SK-N-SH (cell line): ENCODE data around the gene RNF126. TPM values are rescaled to one million over a fixed set of nuclear protein-coding genes. Genes with fewer than 3 reads are reported as not detected.

Source experiments
- CTCF ChIA-PET: fragments of 300-600, 350-600 bp; formaldehyde crosslinking; extraction: SDS; loops from one replicate; lab custom pipeline; 2021; lab: Yijun Ruan, JAX
- POLR2A ChIA-PET: fragments of 350-600 bp; sonication (Branson Sonifier 250); formaldehyde crosslinking; extraction: SDS; loops from one replicate; lab custom pipeline; 2020; ENCODE audit warnings: antibody characterized with exemption, inconsistent platforms; lab: Yijun Ruan, JAX
- DNase-seq: peaks from one replicate; pipeline ENCODE4 v3.0.0; 2012
- H2AFZ ChIP-seq: fragments of 200-600 bp; sonication (generic); 2 replicates; pipeline ENCODE4 v1.8.1; 2016; ENCODE audit warnings: antibody characterized with exemption, mild to moderate bottlenecking, low read depth
- H3F3A ChIP-seq: fragments of 200-600 bp; sonication (generic); replicated peaks from 2 replicates; pipeline ENCODE3; 2016; ENCODE audit warnings: antibody characterized with exemption, mild to moderate bottlenecking; ENCODE audit not compliant: insufficient read depth
- H3K27ac ChIP-seq, 2 experiments: fragments of 200-500 bp in 1 of 2; fragments of 200-600 bp in 1 of 2; sonication (Bioruptor generic) in 1 of 2; sonication (generic), shearing (Covaris generic) in 1 of 2; 2 replicates each; pipeline versions ENCODE4 v1.5.1 to v1.6.1; 2014 to 2016; ENCODE audit warnings: low read depth in 2 of 2, inconsistent platforms in 1 of 2, low read length in 1 of 2, mild to moderate bottlenecking in 1 of 2, mixed read lengths in 1 of 2
- H3K27me3 ChIP-seq: fragments of 200-600 bp; sonication (generic), shearing (Covaris generic); 2 replicates; pipeline ENCODE4 v1.6.1; 2016; ENCODE audit warnings: mixed run types; ENCODE audit not compliant: insufficient read depth
- H3K36me3 ChIP-seq, 2 experiments: fragments of 200-500 bp in 1 of 2; fragments of 200-600 bp in 1 of 2; sonication (Bioruptor generic) in 1 of 2; sonication (generic) in 1 of 2; replicated peaks in 1 of 2; 2 replicates each; pipeline versions ENCODE3 to v1.5.1; 2014 to 2016; ENCODE audit warnings: low read length in 1 of 2, mild to moderate bottlenecking in 1 of 2; ENCODE audit not compliant: insufficient read depth in 2 of 2, control insufficient read depth in 1 of 2
- H3K4me1 ChIP-seq, 2 experiments: fragments of 200-500 bp in 1 of 2; fragments of 200-600 bp in 1 of 2; sonication (Bioruptor generic) in 1 of 2; sonication (generic), shearing (Covaris generic) in 1 of 2; 2 replicates each; pipeline versions ENCODE4 v1.5.1 to v1.6.1; 2014 to 2016; ENCODE audit warnings: low read depth in 1 of 2, low read length in 1 of 2, mixed run types in 1 of 2; ENCODE audit not compliant: insufficient read depth in 2 of 2, control insufficient read depth in 1 of 2
- H3K4me2 ChIP-seq: fragments of 200-600 bp; sonication (generic), shearing (Covaris generic); 2 replicates; pipeline ENCODE4 v1.6.1; 2017; ENCODE audit warnings: mixed run types
- H3K4me3 ChIP-seq, 2 experiments: fragments of 200-500 bp in 1 of 2; fragments of 200-600 bp in 1 of 2; sonication (Bioruptor generic) in 1 of 2; sonication (generic), shearing (Covaris generic) in 1 of 2; 2 replicates each; pipeline versions ENCODE4 v1.5.1 to v1.8.1; 2014 to 2016; ENCODE audit warnings: low read depth in 2 of 2, inconsistent platforms in 1 of 2, low read length in 1 of 2, mild to moderate bottlenecking in 1 of 2, mixed read lengths in 1 of 2, moderate library complexity in 1 of 2
- H3K79me2 ChIP-seq: fragments of 200-600 bp; sonication (generic); 2 replicates; pipeline ENCODE4 v1.8.1; 2017; ENCODE audit warnings: mild to moderate bottlenecking; ENCODE audit not compliant: insufficient read depth
- H3K9ac ChIP-seq: fragments of 200-600 bp; sonication (generic); 2 replicates; pipeline ENCODE4 v1.6.1; 2017; ENCODE audit warnings: mixed run types
- H3K9me2 ChIP-seq: fragments of 200-600 bp; sonication (generic); 2 replicates; pipeline ENCODE4 v1.6.1; 2017; ENCODE audit warnings: mixed run types
- H3K9me3 ChIP-seq: fragments of 200-600 bp; sonication (generic); 2 replicates; pipeline ENCODE4 v1.6.1; 2017; ENCODE audit warnings: mixed run types, mild to moderate bottlenecking, moderate library complexity
- H4K20me1 ChIP-seq: fragments of 200-600 bp; sonication (generic); 2 replicates; pipeline ENCODE4 v1.6.1; 2017; ENCODE audit warnings: mild to moderate bottlenecking, mixed run types; ENCODE audit not compliant: insufficient read depth
- EP300 ChIP-seq, 2 experiments: IDR thresholded peaks; 2 replicates each; pipeline versions ENCODE4 v1.4.0 to v1.6.1; 2012; ENCODE audit warnings: borderline replicate concordance in 1 of 2, low read depth in 1 of 2, low read length in 1 of 2
- FOXJ3 ChIP-seq: sonication (generic); formaldehyde crosslinking; IDR thresholded peaks from 2 replicates; pipeline ENCODE4 v1.5.1; 2020; ENCODE audit warnings: mild to moderate bottlenecking, missing genetic modification reagents
- REST ChIP-seq: IDR thresholded peaks from 2 replicates; pipeline ENCODE4 v1.6.1; 2012; ENCODE audit warnings: mild to moderate bottlenecking, low read depth, low read length, moderate library complexity
- TAF1 ChIP-seq: IDR thresholded peaks from 2 replicates; pipeline ENCODE4 v1.6.1; 2012; ENCODE audit warnings: low read depth, mild to moderate bottlenecking, low read length, moderate library complexity, borderline replicate concordance
- TCF12 ChIP-seq: IDR thresholded peaks from 2 replicates; pipeline ENCODE4 v1.4.0; 2012
- WGBS: methylation state at CpG from one replicate; pipeline ENCODE4 v1.1.6; 2017; ENCODE audit warnings: low lambda C conversion rate; 5-methylcytosine and 5-hydroxymethylcytosine counted together
- polyA plus RNA-seq, 3 experiments: library from polyadenylated mRNA; depleted of rRNA; stranded (reverse); fragments of >200 nt; gene quantifications; 2 replicates each; pipeline ENCODE4 v1.2.3, GENCODE V29; 2012
- TF ChIP-seq, protein P1 (sequence below): IDR thresholded peaks from 2 replicates; pipeline ENCODE4; 2012
- TF ChIP-seq, protein P2 (sequence below): fragments of 150-350 bp; IDR thresholded peaks from 2 replicates; pipeline ENCODE4 v1.6.1; 2016; ENCODE audit warnings: mild to moderate bottlenecking, low read depth, low read length

The RNF126 gene
- polyA plus RNA-seq, 1 of the 3 experiments (the other 2 are of a cell fraction): 12.9 TPM

GRCh38 chr19:688992-689391 lies 26.0 kb upstream of the RNF126 start:
- Histone ChIP-seq H4K20me1 (no peaks in the 10 kb centered on the region), H3F3A (no peaks in the 10 kb centered on the region), H3K79me2 (no peaks in the 10 kb centered on the region), H3K4me3 (no peak overlapping the region), H3K9me2 (no peaks in the 10 kb centered on the region), H3K9ac (no peak overlapping the region), H3K4me2 (no peak overlapping the region), H3K27me3 (no peaks in the 10 kb centered on the region), H3K27ac (no peak overlapping the region), H3K4me1 (no peaks in the 10 kb centered on the region), H3K36me3 (no peaks in the 10 kb centered on the region), H2AFZ (no peak overlapping the region), H3K9me3 (no peaks in the 10 kb centered on the region)
- CTCF ChIA-PET: no interaction called here
- TF ChIP-seq, protein P1, sequence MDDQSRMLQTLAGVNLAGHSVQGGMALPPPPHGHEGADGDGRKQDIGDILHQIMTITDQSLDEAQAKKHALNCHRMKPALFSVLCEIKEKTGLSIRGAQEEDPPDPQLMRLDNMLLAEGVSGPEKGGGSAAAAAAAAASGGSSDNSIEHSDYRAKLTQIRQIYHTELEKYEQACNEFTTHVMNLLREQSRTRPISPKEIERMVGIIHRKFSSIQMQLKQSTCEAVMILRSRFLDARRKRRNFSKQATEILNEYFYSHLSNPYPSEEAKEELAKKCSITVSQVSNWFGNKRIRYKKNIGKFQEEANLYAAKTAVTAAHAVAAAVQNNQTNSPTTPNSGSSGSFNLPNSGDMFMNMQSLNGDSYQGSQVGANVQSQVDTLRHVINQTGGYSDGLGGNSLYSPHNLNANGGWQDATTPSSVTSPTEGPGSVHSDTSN: no peak
- TF ChIP-seq, protein P2, sequence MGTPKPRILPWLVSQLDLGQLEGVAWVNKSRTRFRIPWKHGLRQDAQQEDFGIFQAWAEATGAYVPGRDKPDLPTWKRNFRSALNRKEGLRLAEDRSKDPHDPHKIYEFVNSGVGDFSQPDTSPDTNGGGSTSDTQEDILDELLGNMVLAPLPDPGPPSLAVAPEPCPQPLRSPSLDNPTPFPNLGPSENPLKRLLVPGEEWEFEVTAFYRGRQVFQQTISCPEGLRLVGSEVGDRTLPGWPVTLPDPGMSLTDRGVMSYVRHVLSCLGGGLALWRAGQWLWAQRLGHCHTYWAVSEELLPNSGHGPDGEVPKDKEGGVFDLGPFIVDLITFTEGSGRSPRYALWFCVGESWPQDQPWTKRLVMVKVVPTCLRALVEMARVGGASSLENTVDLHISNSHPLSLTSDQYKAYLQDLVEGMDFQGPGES: no peak
- no peak for TF ChIP-seq REST
- POLR2A ChIA-PET: no interaction called here
- 89% methylated on average over 17 of the region's 17 CpGs for WGBS
- no peak for DNase-seq

GRCh38 chr19:688214-688613 lies 25.2 kb upstream of the RNF126 start:
- Histone ChIP-seq H3K4me1 (no peaks in the 10 kb centered on the region), H3K9me3 (no peaks in the 10 kb centered on the region), H3K9me2 (no peaks in the 10 kb centered on the region), H3K9ac (no peak overlapping the region), H3K27ac (no peak overlapping the region), H3K36me3 (no peaks in the 10 kb centered on the region), H3K27me3 (no peaks in the 10 kb centered on the region), H2AFZ (no peak overlapping the region)
- WGBS: 69% methylated on average over 15 of the region's 15 CpGs
- CTCF ChIA-PET: interaction anchor here (1.0 kb wide), 1 partner anchor 100 kb away, joined by 3 read pairs; no protein-coding TSS in a partner anchor
- POLR2A ChIA-PET: no interaction called here
- TF ChIP-seq EP300 (IDR thresholded peaks at IDR 0.05; ENCODE audit: borderline replicate concordance in 1 of 2, low read depth in 1 of 2, low read length in 1 of 2): no peak
- no peak for TF ChIP-seq TAF1
- no peak for TF ChIP-seq TCF12
- TF ChIP-seq FOXJ3 (CRISPR knock-in tag): no peak
- TF ChIP-seq, all 33 proteins: peak for 0
- H3F3A ChIP-seq: no peaks in the 10 kb centered on the region
- no peak overlapping the region for H3K4me2 ChIP-seq
- no peak overlapping the region for H3K4me3 ChIP-seq
- no peak for DNase-seq
- H3K79me2 ChIP-seq: no peaks in the 10 kb centered on the region
- H4K20me1 ChIP-seq: no peaks in the 10 kb centered on the region
